HG02884 (cell line): Measurements from ENCODE around the gene FAM234A.

Experiments
- ATAC-seq: cut with Tn5 transposase; IDR thresholded peaks from one replicate; pipeline ENCODE4 v1.9.1; 2021; ENCODE audit warnings: mild to moderate bottlenecking, moderate library complexity; ENCODE audit not compliant: unreplicated experiment

The FAM234A gene

GRCh38 chr16:293043-293775 lies 58.6 kb downstream of the FAM234A start:
- ATAC-seq, result no peak

GRCh38 chr16:296276-296675 lies 61.7 kb downstream of the FAM234A start:
- no peak for ATAC-seq

DNA sequence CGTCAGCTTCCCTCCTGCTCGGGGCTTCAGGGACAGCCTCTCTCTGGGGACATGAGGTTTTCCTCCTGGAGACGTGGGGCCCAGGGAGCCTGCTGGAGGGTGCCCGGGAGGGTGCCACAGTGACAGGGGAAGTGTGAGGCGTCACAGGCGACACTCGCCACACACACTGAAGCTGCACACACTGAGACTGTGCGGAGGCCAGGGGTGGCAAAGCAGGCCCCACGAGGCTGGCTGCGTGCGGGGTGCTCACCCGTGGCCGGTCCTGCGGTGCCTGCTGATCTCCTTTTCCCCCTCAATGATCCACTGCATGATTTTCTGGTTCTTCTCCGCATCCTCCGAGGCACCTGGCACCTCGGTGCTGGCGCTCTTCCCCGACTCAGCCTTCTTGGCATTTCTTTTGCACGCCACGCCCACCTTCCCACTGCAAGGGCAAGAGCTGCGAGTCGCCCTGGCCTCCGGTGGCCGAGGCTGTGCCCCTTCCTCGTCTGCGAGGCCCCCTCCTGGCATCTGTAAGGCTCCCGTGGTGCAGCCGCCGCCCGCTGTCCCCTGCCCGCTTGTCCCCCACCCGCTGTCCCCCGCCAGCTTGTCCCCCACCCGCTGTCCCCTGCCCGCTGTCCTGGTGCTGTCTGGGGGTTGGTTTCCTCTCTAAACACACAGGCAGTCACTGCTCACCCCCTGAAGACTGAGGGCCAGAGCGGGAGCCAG lies 62.3 kb downstream of the FAM234A start:
- no peak for ATAC-seq

GRCh38 chr16:297832-298231 lies 63.2 kb downstream of the FAM234A start:
- no peak for ATAC-seq

DNA sequence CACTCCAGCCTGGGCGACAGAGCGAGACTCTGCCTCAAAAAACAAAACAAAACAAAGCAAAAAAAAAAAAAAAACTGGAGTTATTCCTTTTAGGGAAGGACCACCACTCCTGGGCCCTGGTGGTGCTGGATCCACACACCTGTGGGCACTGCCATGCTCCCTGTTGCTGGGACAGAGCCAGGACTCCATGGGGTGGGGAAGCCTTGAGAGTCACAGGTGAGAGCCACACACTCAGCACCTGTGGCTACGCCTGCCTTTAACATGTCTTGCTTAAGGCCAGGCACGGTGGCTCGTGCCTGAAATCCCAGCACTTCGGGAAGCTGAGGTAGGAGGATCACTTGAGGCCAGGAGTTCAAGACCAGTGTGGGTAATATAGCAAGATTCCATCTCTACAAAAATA lies 66.6 kb downstream of the FAM234A start:
- ATAC-seq, result no peak

DNA sequence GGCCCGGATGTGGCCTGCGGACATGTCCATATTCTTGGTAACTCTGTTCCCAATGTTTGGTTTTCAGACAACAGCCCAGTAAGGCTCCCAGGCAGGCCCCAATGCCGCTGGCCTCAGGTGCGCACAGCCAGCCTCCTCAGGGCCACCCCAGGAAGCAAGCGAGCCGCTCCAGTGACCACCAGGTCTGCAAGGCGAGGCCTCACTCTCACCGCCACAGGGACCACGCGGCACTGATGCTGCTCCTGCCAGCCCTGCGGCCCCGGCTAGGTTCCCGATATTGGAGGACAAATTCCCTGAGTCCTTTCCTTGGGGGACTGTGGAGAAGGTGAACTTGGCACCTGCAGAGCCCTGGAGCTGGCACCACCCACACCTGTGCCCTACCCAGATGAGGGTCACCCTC lies 67.3 kb downstream of the FAM234A start:
- ATAC-seq, result no peak

- ATAC-seq, result no peak
These were observed 69.3 kb downstream of the FAM234A start for GRCh38 chr16:303760-304505.

GRCh38 chr16:305916-306626 lies 71.5 kb downstream of the FAM234A start:
- no peak for ATAC-seq

DNA sequence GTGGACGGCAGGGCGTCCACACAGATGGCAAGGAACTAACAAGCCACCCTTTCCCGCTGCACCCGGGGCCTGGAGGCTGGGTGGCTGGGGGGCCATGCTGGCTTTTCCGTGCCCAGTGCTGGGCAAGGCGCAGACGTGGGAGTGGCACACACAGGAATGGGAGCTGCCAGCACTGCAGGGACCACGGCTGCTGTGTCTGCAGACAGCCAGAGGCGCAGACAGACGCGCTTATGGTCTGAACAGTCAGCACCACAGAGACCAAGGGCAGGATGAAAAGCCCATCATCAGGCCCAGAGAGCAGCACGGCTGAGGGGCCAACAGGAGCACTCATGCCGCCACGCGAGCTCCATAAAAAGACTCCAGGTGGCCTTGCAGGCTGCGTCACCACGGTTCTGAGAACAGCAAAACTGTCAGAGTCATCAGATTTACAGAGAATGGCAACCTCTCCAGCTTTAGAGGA lies 72.3 kb downstream of the FAM234A start:
- ATAC-seq, result no peak

DNA sequence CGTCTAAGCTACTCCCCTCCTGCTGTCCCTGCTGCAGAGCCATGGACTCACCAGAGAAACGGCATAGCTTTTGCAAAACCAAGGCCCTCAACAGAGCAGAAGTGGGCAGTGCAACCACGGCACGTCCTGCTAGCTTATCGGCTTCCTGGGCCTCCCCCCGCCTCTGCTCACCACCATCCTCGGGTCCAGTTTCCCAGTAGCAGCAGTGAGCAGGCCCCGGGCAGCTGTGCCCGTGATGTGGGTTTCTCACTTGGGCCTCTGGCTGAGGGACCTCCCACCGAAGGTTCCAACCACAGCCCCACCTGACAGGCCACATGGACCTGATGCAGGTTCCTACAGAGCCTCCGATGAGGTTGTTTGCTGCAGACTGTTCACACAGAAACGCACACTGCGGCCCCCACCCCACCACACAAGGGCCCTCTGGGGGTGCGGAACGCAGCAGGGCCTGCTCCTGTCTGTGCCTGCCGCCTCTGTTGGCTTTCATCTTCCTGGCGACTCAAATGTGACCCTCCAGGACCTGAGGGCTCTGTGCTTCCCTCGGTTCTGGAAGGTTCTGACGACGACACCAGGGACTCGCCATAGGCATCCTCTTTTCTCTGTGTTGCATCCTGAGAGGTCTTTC lies 73.2 kb downstream of the FAM234A start:
- ATAC-seq, result no peak

- no peak for ATAC-seq
These were observed 74.9 kb downstream of the FAM234A start for GRCh38 chr16:309476-309875.

- no peak for ATAC-seq
These were observed 77.1 kb downstream of the FAM234A start for GRCh38 chr16:311725-312124.

- ATAC-seq, result no peak
These were observed 79.7 kb downstream of the FAM234A start for GRCh38 chr16:314351-314750.

DNA sequence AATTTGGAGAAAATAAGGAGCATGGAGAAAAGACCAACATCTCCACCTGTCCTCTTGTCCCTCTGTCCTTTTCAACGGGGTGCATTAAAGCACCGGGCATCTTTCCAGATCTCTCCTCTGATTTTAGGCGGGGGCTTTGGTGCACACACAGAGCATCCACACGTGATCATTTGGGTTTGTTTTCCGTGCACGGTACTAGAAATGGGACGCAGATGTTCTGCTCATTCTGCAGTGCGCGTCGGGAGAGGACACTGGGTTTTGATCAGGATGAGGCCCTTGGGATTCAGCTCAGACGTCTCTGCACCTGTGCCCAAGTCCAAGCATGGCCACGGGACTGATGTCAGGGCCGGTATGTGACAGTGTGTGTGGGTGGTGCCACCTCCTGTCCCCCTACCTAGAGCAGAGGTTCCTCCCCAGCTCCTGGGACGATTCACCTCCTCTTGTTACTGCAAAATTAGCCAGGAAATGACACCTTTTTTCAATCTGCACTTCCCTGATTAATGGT lies 80.2 kb downstream of the FAM234A start:
- ATAC-seq, result no peak
